HG03565 (cell line): ENCODE results near the gene DMRTC2.

Experiments
- ATAC-seq: cut with Tn5 transposase; IDR thresholded peaks from one replicate; pipeline ENCODE4 v1.9.1; 2021; ENCODE audit warnings: mild to moderate bottlenecking, moderate library complexity; ENCODE audit not compliant: unreplicated experiment

The DMRTC2 gene

DNA sequence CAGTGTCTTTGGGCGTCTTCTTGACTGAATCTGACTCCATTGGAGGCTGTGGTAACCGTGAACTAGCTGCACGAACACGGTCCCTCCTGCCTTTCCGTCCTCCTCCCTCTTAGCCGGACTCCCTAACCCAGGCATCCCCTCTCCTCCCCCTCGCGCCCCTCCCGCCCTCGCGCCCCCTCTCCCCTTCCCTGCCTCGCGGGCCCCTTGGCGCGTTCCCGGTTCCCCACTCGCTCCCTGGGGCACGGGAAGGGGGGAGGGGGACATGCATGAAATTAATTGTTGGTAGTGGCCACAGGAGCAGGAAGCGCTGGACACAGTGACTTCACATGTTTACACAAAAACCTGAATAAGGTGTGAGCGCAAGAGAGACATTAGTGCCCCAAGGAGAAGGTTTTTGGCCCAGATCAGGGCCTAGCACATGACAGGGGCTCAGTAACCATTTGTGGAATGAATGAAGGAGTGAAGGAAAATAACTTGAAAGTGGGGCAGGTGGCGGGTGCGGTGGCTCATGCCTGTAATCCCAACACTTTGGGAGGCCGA is 279 bp downstream of the DMRTC2 start:
- no peak for ATAC-seq

DNA sequence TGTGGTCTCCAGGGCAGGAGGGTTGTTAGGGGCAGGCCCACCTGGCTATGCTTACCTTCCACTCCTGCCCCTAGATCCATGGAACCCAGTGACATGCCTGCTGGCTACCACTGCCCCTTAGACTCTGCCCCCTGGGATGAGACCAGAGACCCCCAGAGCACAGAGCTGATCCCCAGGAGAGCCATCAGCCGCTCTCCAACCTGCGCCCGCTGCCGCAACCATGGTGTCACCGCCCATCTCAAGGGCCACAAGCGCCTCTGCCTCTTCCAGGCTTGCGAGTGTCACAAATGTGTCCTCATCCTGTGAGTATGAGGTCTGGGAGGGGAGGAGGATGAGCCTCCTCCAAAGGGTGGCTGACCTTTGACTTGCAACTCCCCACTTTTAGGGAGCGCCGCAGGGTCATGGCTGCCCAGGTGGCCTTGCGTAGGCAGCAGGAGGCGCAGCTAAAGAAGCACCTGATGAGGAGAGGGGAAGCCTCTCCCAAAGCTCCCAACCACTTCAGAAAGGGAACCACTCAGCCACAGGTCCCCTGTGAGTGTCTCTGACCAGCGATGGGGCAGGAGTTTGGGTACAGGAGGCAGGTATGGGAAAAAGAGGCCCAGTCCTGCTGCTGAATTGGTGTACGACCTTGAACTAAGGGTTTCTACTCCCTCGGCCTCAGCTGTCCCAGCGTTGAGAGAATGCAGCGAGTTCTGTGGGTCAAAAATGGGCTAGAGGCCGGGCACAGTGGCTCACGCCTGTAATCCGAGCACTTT is 2.7 kb downstream of the DMRTC2 start:
- no peak for ATAC-seq

DNA sequence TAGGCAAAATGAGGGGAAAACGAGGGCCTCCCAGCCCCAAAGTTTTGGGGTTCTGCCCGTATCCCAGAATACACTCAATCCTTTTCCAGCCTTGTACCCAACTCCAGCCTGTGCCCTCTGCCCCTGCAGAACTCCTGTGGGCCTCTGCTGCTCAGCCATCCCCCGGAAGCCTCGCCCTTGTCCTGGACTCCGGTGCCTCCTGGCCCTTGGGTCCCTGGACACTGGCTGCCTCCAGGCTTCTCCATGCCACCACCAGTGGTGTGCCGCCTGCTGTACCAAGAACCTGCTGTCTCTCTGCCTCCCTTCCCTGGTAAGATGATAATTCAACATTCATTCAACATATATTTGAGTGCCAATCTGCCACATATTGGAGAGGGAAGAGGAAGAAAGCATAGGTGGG is 3.8 kb downstream of the DMRTC2 start:
- ATAC-seq = no peak

DNA sequence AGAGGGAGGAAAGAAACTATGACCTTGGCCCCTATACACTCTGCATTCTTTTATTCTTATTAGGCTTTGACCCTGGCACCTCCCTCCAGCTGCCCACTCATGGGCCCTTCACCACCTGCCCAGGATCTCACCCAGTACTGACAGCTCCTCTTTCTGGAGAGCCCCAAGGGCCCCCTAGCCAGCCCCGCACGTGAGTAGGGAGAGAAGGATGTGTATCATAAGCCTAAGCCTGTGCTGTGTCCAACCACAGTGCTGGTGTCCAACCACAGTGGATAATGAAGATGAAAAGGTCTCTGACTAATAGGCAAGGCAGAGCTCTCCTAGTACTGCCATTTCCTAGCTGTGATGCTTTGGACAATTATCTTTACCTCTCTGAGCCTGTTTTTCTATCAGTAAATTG is 4.2 kb downstream of the DMRTC2 start:
- ATAC-seq = no peak

DNA sequence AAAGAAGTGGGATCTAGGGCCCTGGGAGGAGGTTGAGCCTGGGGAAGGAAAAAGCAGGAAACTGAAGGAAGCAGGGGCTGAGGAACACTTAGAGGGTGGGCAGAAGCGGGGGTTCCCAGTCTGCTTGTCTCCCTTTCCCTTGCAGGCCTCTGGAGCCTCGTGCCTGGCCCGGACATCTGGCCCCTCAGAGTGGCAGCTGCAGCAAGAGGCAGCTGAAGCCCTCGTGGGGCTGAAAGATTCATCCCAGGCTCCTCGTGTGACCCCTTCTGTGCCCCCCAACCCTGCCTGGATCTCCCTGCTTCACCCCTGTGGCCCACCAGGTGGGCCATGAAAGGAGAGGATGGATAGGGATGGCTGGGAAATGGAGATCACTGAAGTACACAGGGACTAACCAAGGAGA is 5.5 kb downstream of the DMRTC2 start:
- no peak for ATAC-seq

DNA sequence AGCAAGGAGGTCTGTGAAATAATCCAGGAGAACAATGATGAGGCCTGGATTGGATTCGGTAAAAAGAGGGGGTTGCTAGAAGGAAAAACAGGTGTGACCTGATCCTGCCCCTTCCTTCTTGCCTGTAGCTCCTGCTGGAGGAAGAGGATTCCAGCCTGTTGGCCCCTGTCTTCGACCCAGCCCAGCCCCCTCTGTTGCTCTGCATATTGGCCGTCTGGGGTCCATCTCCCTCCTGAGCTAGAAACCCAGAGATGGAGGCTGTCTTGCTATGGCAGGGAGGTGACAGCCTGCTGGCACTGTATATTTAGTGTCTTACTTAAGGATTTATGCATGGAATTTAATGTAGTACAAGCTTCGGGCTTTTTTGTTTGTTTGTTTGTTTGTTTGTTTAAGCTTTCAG is 6.6 kb downstream of the DMRTC2 start:
- ATAC-seq = no peak

DNA sequence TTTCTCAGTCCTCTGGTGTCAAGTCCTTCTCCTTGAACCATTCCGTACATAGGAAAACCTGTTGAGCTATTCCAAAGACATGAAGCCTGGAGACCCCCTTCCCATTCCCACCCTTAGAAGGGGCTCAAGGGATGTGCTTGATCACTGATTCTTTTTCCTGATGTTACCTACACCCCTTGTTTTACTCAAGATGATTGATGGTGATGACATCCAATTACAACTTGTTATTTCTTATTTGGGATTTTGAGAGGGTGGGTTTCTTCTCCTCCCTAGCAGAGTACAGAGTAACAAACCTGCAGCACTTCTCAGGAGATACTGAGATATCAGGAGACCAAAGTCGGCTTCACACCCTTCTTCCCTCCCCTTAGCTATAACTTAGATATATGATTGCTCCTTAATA is 8.5 kb downstream of the DMRTC2 start:
- no peak for ATAC-seq

DNA sequence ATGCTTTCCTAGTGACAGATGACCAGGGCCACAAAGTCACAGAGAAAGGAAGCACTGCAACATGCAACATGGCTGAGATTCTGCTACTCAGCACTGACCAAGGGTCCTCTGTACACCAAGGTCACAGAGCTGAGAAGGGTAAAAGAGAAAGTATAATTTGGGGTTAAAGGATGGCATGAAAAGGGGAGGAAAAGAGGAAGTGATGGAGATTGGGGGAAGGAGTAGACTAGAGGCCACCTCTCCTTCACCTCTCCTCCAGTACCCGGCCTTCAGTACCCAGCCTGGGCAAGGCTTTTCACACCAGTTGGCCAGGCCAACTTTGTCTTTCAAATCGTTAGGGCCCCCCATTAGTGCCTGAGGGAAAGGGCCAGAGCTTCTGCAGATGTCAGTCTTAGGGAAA is 8.9 kb downstream of the DMRTC2 start:
- ATAC-seq = no peak

DNA sequence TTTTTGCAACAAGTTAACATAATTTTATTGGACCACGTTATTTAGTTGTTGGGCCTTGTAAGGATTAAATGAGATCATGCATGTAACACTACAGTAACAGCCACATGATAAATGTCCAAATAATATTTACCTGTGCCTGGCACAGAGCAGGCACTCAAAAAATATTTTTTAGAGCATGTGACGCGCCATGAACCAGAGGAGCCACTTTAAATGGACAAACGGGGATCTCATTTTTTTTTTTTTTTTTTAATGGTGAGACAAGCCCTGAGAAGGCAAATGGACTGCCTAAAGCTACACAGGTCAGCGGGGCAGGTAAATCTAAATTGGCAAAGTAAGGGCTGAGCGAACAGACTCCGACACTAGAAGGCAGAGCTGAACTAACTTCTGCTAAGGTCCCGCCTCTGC is 14.4 kb downstream of the DMRTC2 start:
- ATAC-seq = no peak

DNA sequence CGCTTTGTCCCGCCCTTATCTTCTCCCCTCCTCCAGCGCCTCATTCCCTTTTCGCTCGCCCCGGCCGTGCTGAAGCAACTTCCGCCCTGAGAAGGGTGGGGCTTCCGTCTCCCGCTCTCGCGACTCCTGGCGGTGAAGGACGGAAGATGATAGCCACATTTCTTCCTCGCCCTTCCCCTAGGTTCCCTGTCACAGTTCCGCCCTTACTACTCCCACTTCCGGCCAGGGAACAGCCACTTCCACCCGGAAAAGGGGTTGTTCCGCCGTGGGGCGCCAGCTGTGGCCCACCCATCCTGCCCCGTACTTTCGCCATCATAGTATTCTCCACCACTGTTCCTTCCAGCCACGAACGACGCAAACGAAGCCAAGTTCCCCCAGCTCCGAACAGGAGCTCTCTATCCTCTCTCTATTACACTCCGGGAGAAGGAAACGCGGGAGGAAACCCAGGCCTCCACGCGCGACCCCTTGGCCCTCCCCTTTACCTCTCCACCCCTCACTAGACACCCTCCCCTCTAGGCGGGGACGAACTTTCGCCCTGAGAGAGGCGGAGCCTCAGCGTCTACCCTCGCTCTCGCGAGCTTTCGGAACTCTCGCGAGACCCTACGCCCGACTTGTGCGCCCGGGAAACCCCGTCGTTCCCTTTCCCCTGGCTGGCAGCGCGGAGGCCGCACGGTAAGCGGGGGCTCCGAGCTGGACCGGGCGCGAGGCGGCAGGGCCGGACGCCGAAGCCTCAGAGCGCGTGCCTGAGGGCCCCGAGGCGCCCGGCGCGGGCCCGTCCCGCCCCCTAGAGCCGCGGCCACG is 15.0 kb downstream of the DMRTC2 start, which contains the start of gene RPS19:
Gene RPS19 (plus strand): TSS at position 638 of the 801 bp plus-strand sequence. CDS start 520 bp downstream, outside the sequence.
- ATAC-seq = peak; percentile 71

DNA sequence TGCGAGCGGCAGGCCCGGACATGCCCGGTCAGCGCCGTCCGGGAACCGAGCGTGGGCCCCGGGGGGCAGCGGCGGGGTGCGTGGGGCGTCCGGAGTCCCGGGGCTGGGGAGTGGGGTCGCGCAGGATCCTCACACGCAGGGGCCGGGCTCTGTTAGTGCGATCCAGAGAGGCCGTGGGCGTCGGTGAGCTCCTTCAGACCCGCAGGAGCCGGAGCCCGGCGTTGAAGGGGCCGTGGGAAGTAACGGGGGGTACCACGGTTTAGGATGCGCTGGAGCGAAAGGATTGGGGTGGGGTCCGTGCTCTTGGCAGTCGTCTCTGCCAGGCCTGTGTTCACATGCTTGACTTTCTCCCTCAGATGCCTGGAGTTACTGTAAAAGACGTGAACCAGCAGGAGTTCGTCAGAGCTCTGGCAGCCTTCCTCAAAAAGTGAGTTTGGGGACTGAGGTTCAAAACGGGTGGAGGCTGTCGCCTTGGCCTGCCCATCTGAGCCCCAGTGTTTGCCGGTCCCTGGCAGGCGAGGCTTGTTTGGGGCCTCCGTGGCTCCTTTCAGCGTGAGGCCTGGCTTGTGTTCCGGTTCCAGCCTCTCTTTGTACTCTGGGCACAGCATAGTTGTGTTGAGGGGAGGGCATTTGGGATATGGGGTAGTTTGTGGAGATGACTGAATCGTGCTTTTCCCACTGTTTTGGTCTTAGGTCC is 15.7 kb downstream of the DMRTC2 start:
- no peak for ATAC-seq

DNA sequence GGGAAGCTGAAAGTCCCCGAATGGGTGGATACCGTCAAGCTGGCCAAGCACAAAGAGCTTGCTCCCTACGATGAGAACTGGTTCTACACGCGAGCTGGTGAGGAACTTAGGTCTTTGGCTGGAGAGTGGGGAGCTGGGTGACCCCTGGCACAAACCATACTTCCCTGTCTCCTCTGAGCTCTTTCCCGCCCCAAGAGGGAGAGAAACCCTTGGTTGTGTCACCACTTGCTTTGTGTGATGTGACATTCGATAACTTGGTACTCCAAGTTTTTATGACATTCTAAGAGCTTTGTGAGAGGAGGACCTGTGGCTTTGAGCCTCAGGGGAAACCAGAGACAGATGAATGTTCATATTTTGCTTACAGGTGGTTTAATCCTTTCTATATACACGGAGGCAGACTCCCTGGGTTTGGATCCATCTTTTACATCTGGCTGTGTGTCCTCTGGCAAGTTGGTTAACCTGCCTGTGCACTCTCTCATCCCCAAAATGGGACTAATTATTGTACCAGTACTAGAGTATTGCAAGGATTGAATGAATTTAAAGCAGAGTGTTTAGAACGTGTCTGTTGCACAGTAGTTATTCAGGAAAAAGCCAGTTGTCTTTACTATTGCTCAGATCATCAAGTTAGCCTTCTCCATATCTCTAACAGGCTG is 16.4 kb downstream of the DMRTC2 start:
- no peak for ATAC-seq

DNA sequence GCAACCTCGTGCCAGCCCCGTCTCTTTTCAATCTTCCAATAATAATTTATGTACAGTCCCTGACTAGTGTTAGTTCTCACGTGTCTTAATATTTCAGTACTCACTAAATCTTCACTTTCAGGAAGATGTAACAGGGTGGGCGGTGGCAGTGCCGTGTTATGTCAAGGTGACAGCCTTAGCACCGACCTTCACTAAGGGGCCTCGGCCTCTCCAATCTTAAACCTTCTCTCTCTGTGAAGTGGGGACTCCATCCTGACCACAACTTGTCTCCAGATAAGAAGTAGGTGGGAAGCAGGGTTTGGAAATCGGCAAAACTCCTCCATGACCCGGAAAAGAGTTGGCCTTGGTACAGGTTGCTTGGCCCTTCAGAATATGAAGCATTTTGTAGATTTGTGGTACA is 17.0 kb downstream of the DMRTC2 start:
- no peak for ATAC-seq

DNA sequence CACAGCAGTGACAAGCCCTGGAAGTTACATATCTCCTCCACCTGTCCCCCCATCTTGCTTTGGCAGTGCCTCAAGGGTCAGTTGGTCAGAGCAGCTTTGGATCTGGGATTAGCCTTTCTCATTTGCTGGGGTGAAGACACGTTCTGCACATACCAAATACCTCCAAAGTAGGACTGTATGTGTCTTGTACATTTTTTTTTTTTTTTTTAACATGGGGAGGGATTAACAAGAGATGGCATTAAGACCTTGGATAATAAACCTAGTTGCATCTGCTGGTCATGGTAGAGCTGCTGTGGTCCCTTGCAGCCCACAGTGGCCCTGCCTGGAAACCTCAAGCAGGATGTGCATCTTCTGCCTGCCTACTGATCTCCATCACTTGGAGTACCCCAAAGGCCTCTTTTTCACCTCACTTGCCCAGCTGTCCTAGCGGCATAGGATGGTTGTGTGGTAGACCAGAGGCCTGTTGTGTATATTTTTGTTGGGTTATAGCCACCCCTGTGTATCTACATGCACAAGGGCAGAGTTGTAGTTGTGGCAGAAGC is 17.7 kb downstream of the DMRTC2 start:
- no peak for ATAC-seq

DNA sequence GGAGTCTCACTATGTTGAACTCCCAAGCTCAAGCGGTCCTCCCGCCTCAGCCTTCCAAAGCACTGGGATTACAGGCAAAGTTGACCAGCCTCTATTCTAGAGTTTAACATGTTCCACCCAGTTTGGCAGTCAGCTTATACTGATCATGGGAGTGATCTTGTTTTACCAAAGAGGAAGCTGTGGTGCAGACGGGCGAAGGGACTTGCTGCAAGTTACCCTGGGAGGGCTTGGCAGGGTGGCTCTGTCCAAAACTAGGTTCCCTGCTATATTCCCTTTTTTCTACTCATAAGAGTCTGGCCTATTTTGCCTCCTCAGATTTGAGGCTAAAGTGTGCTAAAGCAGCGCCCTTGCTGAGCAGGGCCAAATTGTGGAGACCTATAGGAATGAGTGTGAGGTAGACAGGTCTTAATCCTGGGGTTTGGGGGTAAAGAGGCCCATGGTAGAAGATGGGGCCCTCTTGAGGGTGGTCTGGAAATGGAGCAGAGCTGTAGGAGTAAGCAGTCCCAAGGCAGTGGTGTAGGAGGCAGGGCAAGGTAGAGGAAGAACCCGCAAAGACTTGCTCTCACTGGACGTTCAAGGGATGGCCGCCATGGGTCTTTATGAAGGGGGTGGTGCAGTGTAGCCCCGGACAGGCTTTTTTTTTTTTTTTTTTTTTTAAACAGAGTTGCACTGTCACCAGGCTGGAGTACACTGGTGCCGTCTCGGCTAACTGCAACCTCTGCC is 18.5 kb downstream of the DMRTC2 start:
- ATAC-seq = no peak

DNA sequence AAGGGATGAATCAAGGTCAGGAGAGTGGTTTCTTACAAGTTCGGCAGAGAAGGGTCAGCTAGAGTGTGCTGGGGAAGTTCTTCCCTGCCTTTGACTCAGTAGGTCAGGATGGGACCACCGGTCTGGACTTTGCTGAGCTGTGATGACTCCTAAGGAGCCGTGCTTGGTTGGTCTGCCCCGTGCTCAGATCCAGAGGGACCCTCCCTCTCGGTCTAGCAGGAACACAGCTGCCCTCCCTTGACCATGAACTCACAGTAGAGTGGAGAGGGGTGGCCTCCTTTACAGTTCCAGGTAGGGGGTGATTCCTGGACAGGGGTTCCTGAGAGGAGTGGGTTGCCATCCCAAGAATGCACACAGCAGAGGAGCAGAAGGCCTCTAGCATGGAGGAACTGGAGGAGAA is 19.5 kb downstream of the DMRTC2 start:
- ATAC-seq = no peak

DNA sequence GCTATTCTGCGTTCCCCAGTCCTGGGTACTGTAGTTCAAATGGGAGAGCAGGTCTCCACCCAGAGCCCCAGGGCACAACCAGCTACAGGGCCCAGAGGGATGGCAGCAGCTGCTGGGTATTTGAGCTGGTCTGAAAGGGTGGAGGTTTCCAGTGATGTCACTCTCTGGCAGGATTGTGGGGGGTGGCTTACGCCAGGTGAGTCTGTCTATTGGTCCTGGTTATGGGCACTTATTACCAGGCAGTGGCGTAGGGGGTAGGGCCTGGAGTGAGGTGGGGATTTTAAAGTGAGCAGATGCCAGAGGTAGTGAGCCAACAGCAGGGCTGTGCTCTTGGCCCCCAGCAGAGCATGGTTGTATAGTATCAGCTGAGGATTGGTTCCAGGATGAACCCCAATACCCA is 21.4 kb downstream of the DMRTC2 start:
- no peak for ATAC-seq

DNA sequence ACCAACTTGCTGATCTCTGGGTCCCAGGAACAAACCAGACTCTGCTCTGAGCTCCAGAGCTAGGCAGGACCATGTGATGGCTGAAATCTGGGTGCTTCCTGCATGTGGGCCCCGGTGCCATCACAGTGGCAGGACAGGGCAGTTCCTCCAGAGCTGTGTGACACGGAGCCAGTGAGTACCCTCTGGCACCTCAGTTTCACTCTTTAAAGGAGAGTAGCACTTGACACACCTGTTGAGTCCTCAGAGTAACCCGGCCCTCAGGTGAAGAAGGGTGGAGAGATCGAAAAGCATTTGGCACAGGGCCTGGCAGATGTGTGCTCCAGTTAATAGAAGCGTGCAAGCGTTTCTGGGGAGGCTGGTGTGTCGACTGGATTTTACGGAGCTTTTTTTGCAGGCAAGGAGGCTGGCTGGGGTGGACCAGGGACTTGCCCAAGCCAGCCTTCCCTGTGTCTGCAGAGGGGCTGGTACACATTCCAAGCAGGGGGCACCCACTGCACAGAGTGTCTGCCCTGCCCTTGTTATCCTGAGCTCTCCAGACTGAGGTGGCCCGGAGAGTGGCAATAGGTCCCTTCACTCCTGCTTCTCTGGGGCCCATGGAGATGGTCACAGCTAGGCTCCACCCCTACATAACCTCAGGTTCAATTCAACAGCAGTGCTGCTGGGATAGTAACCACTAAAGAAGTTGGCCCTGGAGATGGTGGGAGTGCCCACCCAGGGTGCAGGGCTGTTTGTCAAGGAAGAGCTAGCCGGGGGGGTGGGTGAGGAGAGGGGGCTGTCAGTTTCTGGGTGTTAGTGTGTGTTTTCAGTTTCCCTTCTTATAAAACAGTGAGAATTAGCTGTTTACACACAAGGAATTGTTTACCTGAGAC is 23.5 kb downstream of the DMRTC2 start:
- ATAC-seq = no peak

DNA sequence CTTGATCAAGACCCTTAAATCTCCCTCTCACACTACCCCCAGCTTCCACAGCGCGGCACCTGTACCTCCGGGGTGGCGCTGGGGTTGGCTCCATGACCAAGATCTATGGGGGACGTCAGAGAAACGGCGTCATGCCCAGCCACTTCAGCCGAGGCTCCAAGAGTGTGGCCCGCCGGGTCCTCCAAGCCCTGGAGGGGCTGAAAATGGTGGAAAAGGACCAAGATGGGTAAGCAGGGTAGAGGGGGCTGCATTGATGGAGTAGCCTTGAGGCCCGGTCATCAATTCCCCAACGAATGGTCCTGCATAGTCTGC is 24.1 kb downstream of the DMRTC2 start:
- no peak for ATAC-seq
